Adipose tissue (tissue), 3 donors: ENCODE data around the gene GABRB2. TPM values are rescaled to one million over a fixed set of nuclear protein-coding genes. Genes with fewer than 3 reads are reported as not detected.

Source experiments
- H3K27ac ChIP-seq: one replicate; pipeline ENCODE4 v1.5.1; 2013; ENCODE audit warnings: low read depth, low read length
- WGBS, 3 donors: extraction: QIAGEN DNeasy Blood & Tissue Kit; methylation state at CpG; one replicate each; pipeline ENCODE4 v1.1.7; 2013; 5-methylcytosine and 5-hydroxymethylcytosine counted together
- polyA plus RNA-seq, 3 donors: library from polyadenylated mRNA; stranded (reverse); fragments of 200-250 nt; gene quantifications; one replicate each; pipeline ENCODE4 v1.2.3, GENCODE V29; 2013
- donor health status: healthy with polysubstance abuse.
- donor health status: Bipolar disorder and iron deficiency.
- donor health status: healthy.

The GABRB2 gene
- polyA plus RNA-seq, 3 donors: 0.06 to 0.27 TPM; not detected in 1

- WGBS, 3 donors: 68 to 93% (median 76%) methylated on average over 2 of the region's 2 CpGs
- no peak overlapping the region for H3K27ac ChIP-seq
Measured at GRCh38 chr5:161403121-161403520, 143.4 kb downstream of the GABRB2 start.

DNA sequence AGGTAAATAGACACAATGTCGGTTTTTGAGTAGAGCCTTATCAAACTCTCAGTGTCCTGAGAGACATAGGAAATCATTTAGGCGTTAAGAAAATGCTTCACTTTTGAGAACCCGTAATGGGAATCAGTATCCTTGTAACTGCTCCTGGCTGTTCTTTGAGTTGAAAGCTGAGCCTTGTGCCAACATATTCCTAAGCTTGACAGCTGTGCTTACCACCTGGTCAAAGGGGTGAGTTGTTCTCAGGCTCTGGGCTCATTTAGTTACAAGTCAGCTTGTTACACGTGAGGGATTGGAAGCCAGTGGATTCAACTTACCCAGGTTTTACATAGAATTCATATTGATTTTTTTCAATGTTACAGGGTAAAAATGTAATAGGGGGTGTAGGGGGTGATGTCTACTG lies 145.9 kb downstream of the GABRB2 start:
- no peak overlapping the region for H3K27ac ChIP-seq
- 27 to 65% (median 64%) methylated on average over 4 of the region's 4 CpGs for WGBS, 3 donors

DNA sequence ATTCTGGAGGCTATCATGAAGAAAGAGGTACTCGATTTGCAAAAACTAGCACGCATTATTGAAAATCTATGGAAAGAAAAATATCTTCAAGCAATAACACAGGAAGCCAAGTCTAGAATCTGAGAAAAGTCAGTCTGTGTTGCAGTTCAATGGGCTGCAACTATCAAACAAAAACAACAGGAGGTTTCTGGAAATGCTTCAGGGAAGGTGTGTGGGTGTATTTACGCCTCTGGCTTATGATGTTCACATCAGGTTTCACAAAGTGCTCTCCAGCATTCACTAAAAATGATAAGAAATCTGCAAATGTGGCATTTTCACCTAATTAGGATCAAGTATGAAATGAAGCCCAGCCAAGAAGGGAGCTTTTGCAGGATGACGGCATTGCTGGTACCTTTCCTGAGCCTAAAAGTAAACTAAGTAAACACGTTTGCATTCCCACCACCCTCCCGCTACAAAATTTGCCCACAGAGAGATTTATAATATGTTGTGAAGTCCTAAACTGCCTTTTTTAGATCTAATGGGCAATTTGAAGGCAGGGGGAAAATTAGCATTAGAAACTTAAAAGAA lies 146.4 kb downstream of the GABRB2 start:
- no peak overlapping the region for H3K27ac ChIP-seq
- WGBS, 3 donors: 33 to 60% (median 60%) methylated on average over 6 of the region's 6 CpGs

DNA sequence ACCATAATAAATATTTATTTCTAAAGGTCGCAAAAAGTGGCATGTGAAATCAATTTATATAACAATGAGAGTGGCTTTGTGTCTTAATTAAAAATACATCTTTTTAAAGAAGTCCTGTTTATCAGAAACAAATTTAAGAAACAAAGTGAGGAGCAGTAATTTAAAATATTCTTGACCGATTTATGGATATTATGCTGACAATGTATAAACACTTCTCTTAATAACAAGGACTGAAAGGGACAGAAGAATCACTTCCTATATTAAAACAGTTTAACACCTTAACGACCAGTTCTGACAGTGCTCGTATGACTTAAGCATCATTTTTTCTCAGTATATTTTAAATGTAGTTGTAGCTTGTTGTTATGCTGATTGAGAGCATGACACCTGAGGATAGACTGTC lies 149.1 kb downstream of the GABRB2 start:
- 80 to 87% (median 82%) methylated on average over 4 of the region's 4 CpGs for WGBS, 3 donors
- H3K27ac ChIP-seq: no peak overlapping the region

GRCh38 chr5:161396171-161396570 lies 150.4 kb downstream of the GABRB2 start:
- no peak overlapping the region for H3K27ac ChIP-seq
- WGBS, 3 donors: 50 to 68% (median 59%) methylated on average over 3 of the region's 3 CpGs

DNA sequence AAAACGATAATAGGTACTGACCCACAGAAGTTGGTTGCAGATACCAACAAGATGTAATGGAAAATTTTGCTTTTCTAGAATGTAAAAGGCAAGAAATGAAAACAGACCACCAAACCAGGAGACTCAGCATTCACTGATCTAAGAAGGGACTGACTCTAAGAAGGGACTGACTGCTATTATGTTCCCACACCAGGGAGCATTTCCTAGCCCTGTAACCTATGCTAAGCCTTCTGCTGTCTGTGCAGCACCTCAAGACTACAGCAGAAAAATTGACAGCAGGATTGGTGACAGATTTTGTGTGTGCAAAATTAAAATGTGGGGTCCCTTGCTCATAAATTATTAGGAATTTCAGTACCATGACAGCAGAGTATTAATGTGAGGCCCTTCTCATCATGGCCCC lies 154.8 kb downstream of the GABRB2 start:
- no peak overlapping the region for H3K27ac ChIP-seq
- WGBS, 3 donors: 72 to 80% (median 73%) methylated on average over 1 of the region's 1 CpG

DNA sequence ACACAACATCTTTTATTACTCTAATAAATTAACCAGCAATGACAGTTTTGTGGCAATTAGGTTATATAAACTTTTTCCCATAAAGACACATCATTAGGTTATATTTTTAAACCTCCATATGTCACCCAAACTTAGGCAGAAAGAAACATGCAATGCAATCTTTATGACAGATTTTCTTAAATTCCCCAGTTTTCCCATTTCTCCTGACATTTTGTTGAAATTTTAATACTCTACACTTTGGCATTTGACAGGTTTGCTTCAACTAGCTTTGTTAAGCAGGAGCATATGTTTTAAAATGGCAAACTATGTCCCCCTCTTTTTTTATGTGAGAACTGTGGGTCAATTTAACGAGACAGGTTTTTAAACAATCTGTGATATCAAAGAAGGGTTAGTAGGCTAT lies 155.5 kb downstream of the GABRB2 start:
- H3K27ac ChIP-seq: no peak overlapping the region
- 69 to 92% (median 75%) methylated on average over 1 of the region's 1 CpG for WGBS, 3 donors

GRCh38 chr5:161387121-161387520 lies 159.4 kb downstream of the GABRB2 start:
- WGBS, 3 donors: 90 to 93% (median 91%) methylated on average over 2 of the region's 2 CpGs
- H3K27ac ChIP-seq: no peak overlapping the region

DNA sequence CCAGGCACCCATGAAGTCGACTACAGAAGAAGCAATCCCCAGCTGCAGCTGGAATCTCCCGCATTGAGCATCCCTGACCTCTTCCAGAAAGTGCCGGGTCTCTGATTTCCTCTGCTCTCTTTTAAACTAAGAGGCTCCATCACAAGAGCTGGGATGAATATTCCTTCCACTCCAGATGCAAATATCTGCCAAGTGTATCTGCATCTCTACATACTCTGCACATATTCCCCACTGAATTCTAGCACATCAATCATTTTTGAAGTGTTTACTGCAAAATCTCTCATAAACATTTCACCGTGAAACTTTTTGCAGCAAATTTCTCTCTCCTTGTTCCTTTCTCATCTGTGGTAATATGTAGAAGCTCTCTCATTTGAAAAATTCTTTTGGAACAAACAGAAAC lies 161.5 kb downstream of the GABRB2 start:
- WGBS, 3 donors: 56 to 67% (median 58%) methylated on average over 4 of the region's 4 CpGs
- H3K27ac ChIP-seq: no peak overlapping the region

DNA sequence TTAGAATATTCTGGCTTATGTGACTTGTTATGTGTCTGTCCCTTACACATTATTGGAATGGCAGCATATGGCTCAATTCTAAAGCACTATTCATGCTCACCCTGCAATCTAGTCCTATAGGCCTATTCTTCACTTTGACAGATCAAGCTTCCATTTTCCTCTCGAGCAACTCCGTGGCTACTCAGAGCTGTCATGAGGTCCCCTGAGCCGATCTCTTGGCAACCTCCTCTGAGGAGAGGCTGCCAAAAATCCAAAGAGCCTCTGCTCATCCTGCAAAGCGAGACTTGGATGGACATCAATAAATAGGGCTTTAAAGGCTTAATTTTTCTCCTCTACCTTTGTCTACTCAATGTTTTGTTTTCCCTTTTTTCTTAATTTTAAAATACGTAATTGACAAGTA lies 163.8 kb downstream of the GABRB2 start:
- no peak overlapping the region for H3K27ac ChIP-seq
- 51 to 83% (median 53%) methylated on average over 5 of the region's 5 CpGs for WGBS, 3 donors

GRCh38 chr5:161380486-161380885 lies 166.0 kb downstream of the GABRB2 start:
- WGBS, 3 donors: 20 to 38% (median 32%) methylated on average over 1 of the region's 1 CpG
- no peak overlapping the region for H3K27ac ChIP-seq

- WGBS, 3 donors: 87 to 97% (median 90%) methylated on average over 1 of the region's 1 CpG
- H3K27ac ChIP-seq: no peak overlapping the region
Measured at GRCh38 chr5:161378701-161379100, 167.8 kb downstream of the GABRB2 start.

- no peak overlapping the region for H3K27ac ChIP-seq
- 87 to 100% (median 89%) methylated on average over 1 of the region's 1 CpG for WGBS, 3 donors
Measured at GRCh38 chr5:161376034-161376433, 170.5 kb downstream of the GABRB2 start.

GRCh38 chr5:161373345-161373707 lies 173.2 kb downstream of the GABRB2 start:
- H3K27ac ChIP-seq: no peak overlapping the region

DNA sequence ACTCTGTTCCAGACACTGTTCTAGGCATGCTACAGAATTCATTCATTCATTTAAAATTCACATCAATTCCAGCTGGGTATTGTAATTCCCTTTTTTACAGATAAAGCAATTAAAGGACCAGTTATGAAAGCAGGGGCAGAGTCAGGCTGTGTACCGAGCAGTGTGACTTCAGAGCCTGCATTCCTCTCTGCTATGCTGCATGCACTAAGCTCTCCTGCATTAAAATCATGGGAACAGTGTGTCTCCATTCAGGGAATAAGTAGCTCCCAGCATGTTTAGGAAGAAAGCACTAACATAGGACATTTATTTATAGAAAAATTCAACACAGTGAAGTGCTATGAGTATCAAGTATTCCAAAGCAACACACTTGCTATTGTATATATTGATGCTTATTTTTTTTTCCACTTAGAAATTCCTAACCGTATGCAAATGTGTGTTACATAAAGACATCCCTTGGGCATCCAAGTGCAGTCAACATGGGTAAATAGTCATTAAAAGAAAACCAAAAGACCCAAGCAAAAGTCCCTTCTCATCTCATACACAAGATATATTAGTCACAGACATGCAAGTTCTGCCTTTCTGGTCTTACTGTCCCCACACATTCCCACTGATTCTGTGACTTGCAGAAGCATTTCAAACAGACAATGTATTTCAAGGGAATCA lies 173.7 kb downstream of the GABRB2 start:
- H3K27ac ChIP-seq: no peak overlapping the region
- WGBS, 3 donors: 47 to 70% (median 48%) methylated on average over 2 of the region's 2 CpGs

- WGBS, 3 donors: 24 to 42% (median 35%) methylated on average over 3 of the region's 3 CpGs
- H3K27ac ChIP-seq: no peak overlapping the region
Measured at GRCh38 chr5:161369022-161369421, 177.5 kb downstream of the GABRB2 start.

DNA sequence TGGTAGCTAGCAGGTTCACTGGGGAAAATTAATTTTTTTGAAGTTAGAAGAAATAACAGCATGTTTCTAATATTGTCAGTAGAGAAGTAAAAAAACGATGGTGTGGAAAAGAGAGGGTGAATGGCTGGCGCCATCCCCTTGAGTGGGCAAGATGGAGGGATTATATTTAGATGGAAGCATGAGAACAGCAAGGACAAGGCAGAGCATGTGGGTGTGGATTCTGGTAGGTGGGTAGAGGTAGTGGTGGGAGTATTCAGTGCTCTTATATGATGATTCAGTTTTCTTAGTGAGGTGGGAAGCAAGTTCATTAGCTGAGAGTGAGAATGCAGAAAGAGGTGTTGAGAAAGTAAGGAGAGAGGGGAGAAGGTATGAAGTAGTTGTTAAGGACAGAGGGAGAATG lies 188.1 kb downstream of the GABRB2 start:
- WGBS, 3 donors: 87 to 90% (median 89%) methylated on average over 2 of the region's 2 CpGs
- H3K27ac ChIP-seq: no peak overlapping the region

GRCh38 chr5:161344234-161344633 lies 202.3 kb downstream of the GABRB2 start:
- WGBS, 3 donors: 69 to 92% (median 85%) methylated on average over 2 of the region's 2 CpGs
- H3K27ac ChIP-seq: no peak overlapping the region

DNA sequence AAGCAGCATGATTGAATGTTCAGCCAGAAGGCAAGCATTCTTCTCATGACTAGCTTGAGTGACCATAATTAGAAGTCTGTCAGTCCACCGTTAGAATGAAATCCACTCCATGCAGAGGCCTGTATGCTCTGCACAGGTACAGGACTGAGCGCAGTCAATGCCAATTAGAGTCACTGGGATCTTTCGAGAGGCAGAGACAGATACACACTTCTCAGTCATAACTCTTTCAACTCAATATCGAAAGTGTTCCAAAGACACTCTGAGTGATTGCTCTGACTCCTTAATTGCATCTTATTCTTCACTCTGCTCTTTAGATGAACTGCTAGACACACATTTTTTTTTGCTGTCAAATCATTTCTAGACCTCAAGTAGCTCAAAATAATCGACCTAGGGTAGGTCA lies 203.6 kb downstream of the GABRB2 start:
- 68 to 79% (median 77%) methylated on average over 5 of the region's 5 CpGs for WGBS, 3 donors
- H3K27ac ChIP-seq: no peak overlapping the region

GRCh38 chr5:161340012-161340411 lies 206.5 kb downstream of the GABRB2 start:
- no peak overlapping the region for H3K27ac ChIP-seq
- 38 to 70% (median 53%) methylated on average over 3 of the region's 3 CpGs for WGBS, 3 donors
